Purkinje cell (primary cell): ENCODE results near the gene ALAS1. TPM values are rescaled to one million over a fixed set of nuclear protein-coding genes. Genes with fewer than 3 reads are reported as not detected.

ENCODE experiments used
- polyA plus RNA-seq: library from polyadenylated mRNA; unstranded; fragments of >200 nt; fragmentation: Nextera tagmentation; gene quantifications from 2 replicates; pipeline ENCODE4 v1.2.1, GENCODE V29; 2014

The ALAS1 gene
- polyA plus RNA-seq = 54.1 and 54.5 TPM in 2 replicates

GRCh38 chr3:52197842-52198625 lies at the start of gene ALAS1:
ALAS1 (plus strand) TSS chr3:52198160; CDS start chr3:52199242, 1,082 bp downstream.

GRCh38 chr3:52154135-52155094 lies 43.5 kb upstream of the ALAS1 start, which contains the start of gene POC1A:
POC1A (minus strand) TSS chr3:52154423; CDS start chr3:52154372, 51 bp downstream.

GRCh38 chr3:52225452-52226228 lies 27.7 kb downstream of the ALAS1 start, which contains the start of gene TLR9:
TLR9 (minus strand) TSS chr3:52225645; CDS start chr3:52225529, 116 bp downstream.

GRCh38 chr3:52238761-52239701 lies 41.1 kb downstream of the ALAS1 start, which contains the start of gene TWF2:
TWF2 (minus strand) TSS chr3:52239158; CDS start chr3:52239016, 142 bp downstream.

GRCh38 chr3:52245322-52246263 lies 47.6 kb downstream of the ALAS1 start, which contains the start of gene PPM1M:
PPM1M (plus strand) TSS chr3:52245759; CDS start chr3:52245825, 66 bp downstream.

Other genes starting within 250 kb of the ALAS1 start
- gene GPR62, start 242.8 kb upstream of the ALAS1 start, polyA plus RNA-seq = 0.53 TPM in 1 of 2 replicates, not detected in the other
- 0.67 and 2.1 TPM in 2 replicates for gene PCBP4, start 230.7 kb upstream of the ALAS1 start, polyA plus RNA-seq
- 2.0 and 3.7 TPM in 2 replicates for gene ABHD14B, start 224.1 kb upstream of the ALAS1 start, polyA plus RNA-seq
- 59.8 and 65.2 TPM in 2 replicates for gene ABHD14A, start 223.1 kb upstream of the ALAS1 start, polyA plus RNA-seq
- 4.4 and 12.2 TPM in 2 replicates for gene ACY1, start 214.6 kb upstream of the ALAS1 start, polyA plus RNA-seq
- 878 and 896 TPM in 2 replicates for gene RPL29, start 202.3 kb upstream of the ALAS1 start, polyA plus RNA-seq
- 0.25 and 1.0 TPM in 2 replicates for gene DUSP7, start 141.6 kb upstream of the ALAS1 start, polyA plus RNA-seq
- gene POC1A, start 43.7 kb upstream of the ALAS1 start, polyA plus RNA-seq = 0.13 and 0.34 TPM in 2 replicates
- gene TLR9, start 27.5 kb downstream of the ALAS1 start, polyA plus RNA-seq = not detected in 2 replicates
- 0.17 and 3.3 TPM in 2 replicates for gene TWF2, start 41.0 kb downstream of the ALAS1 start, polyA plus RNA-seq
- 0.32 and 1.1 TPM in 2 replicates for gene PPM1M, start 47.6 kb downstream of the ALAS1 start, polyA plus RNA-seq
- 13.3 and 13.4 TPM in 2 replicates for gene WDR82, start 80.5 kb downstream of the ALAS1 start, polyA plus RNA-seq
- 0.42 TPM in 1 of 2 replicates, not detected in the other for gene GLYCTK, start 89.7 kb downstream of the ALAS1 start, polyA plus RNA-seq
- gene DNAH1, start 118.2 kb downstream of the ALAS1 start, polyA plus RNA-seq = 0.15 and 0.28 TPM in 2 replicates
- 5.6 and 6.3 TPM in 2 replicates for gene BAP1, start 211.8 kb downstream of the ALAS1 start, polyA plus RNA-seq
- gene PHF7, start 212.5 kb downstream of the ALAS1 start, polyA plus RNA-seq = 1.5 TPM in 1 of 2 replicates, not detected in the other
- gene SEMA3G, start 246.9 kb downstream of the ALAS1 start, polyA plus RNA-seq = 0.20 TPM in 1 of 2 replicates, not detected in the other